ENCODE measurements around the gene ARHGAP6.
A peak's percentile ranks its signal among the peaks of the same experiment; 100 is the strongest.

GRCh38 chrX:11143931-11144678 is 521.6 kb downstream of the ARHGAP6 start:
- TF ChIP-seq CTCF (IDR thresholded peaks at IDR 0.05) (peak; percentile 51 to 73 (median 64)), POLR2A (IDR thresholded peaks at IDR 0.05) (no peak)

Data from uterus (tissue), 2 donors.